H1 (cell line): ENCODE measurements around the gene APOL4. TPM values are rescaled to one million over a fixed set of nuclear protein-coding genes. Genes with fewer than 3 reads are reported as not detected.

Experiments
- CTCF ChIA-PET: fragments of 300-600 bp; sonication (Branson Sonifier 250); formaldehyde crosslinking; loops from one replicate; lab custom pipeline; 2021; ENCODE audit not compliant: partially characterized antibody; lab: Charles Lee
- POLR2A ChIA-PET: fragments of 300-600 bp; sonication (Branson Sonifier 250); formaldehyde crosslinking; loops from one replicate; lab custom pipeline; 2021; ENCODE audit warnings: inconsistent platforms; ENCODE audit not compliant: partially characterized antibody; lab: Charles Lee
- DNase-seq, 2 experiments: peaks; one replicate each; pipeline versions ENCODE4 v3.0.0 to v3.0.0-alpha.2; 2010 to 2022; ENCODE audit warnings: low spot score in 2 of 2, low read depth in 1 of 2, mixed read lengths in 1 of 2
- FAIRE-seq: peaks from 2 replicates; lab custom pipeline; 2011; peaks lifted over from hg19 to GRCh38; lab: Jason Lieb, UNC
- H2AFZ ChIP-seq: 2 replicates; pipeline ENCODE4 v1.8.1; 2012; ENCODE audit warnings: low read length, inconsistent platforms
- H2AK5ac ChIP-seq: 2 replicates; pipeline ENCODE4 v1.6.1; 2013; ENCODE audit warnings: low read depth, low read length
- H2BK120ac ChIP-seq: replicated peaks from 2 replicates; pipeline ENCODE3; 2013; ENCODE audit warnings: low read depth, low read length, inconsistent platforms
- H2BK12ac ChIP-seq: 2 replicates; pipeline ENCODE4 v1.6.1; 2013; ENCODE audit warnings: low read depth, low read length
- H2BK15ac ChIP-seq: 2 replicates; pipeline ENCODE4 v1.6.1; 2013; ENCODE audit warnings: low read length
- H2BK20ac ChIP-seq: 2 replicates; pipeline ENCODE4 v1.6.1; 2013; ENCODE audit warnings: low read length
- H2BK5ac ChIP-seq: 2 replicates; pipeline ENCODE4 v1.6.1; 2013; ENCODE audit warnings: low read depth, low read length
- H3K14ac ChIP-seq: 2 replicates; pipeline ENCODE4 v1.6.1; 2013; ENCODE audit warnings: inconsistent platforms; ENCODE audit not compliant: insufficient read length
- H3K18ac ChIP-seq: 2 replicates; pipeline ENCODE4 v1.6.1; 2013; ENCODE audit warnings: low read length; ENCODE audit errors: extremely low read depth
- H3K23ac ChIP-seq: 2 replicates; pipeline ENCODE4 v1.6.1; 2013; ENCODE audit warnings: inconsistent platforms; ENCODE audit not compliant: insufficient read length
- H3K23me2 ChIP-seq: 2 replicates; pipeline ENCODE4 v1.6.1; 2013; ENCODE audit warnings: low read depth, low read length
- H3K27ac ChIP-seq: 2 replicates; pipeline ENCODE4 v1.6.1; 2011; ENCODE audit warnings: low read depth, low read length, inconsistent platforms
- H3K27me3 ChIP-seq, 4 experiments: replicated peaks in 1 of 4; 1 replicate in 1 of 4; 2 replicates in 3 of 4; pipeline versions ENCODE4 v1.6.1 to v1.8.1; 2011 to 2013; ENCODE audit warnings: low read length in 3 of 4, mild to moderate bottlenecking in 3 of 4, inconsistent platforms in 2 of 4, mixed read lengths in 2 of 4, moderate library complexity in 1 of 4; ENCODE audit not compliant: control insufficient read depth in 3 of 4, insufficient read depth in 3 of 4; ENCODE audit errors: extremely low read depth in 1 of 4
- H3K36me3 ChIP-seq, 4 experiments: 2 replicates each; pipeline versions ENCODE4 v1.6.1 to v1.8.1; 2011 to 2013; ENCODE audit warnings: mild to moderate bottlenecking in 4 of 4, low read length in 3 of 4, moderate library complexity in 2 of 4, control low read depth in 1 of 4, inconsistent platforms in 1 of 4; ENCODE audit not compliant: insufficient read depth in 4 of 4, control insufficient read depth in 2 of 4
- H3K4ac ChIP-seq: replicated peaks from 2 replicates; pipeline ENCODE3; 2013; ENCODE audit warnings: low read length, low read depth, mixed read lengths, inconsistent platforms; ENCODE audit not compliant: insufficient read length
- H3K4me1 ChIP-seq, 4 experiments: replicated peaks in 1 of 4; 1 replicate in 1 of 4; 2 replicates in 3 of 4; pipeline versions ENCODE4 v1.6.1 to v1.8.1; 2011 to 2013; ENCODE audit warnings: low read length in 3 of 4, inconsistent platforms in 2 of 4, mixed read lengths in 1 of 4; ENCODE audit not compliant: insufficient read depth in 4 of 4, control insufficient read depth in 3 of 4
- H3K4me2 ChIP-seq, 2 experiments: 2 replicates each; pipeline versions ENCODE4 v1.6.1 to v1.8.1; 2011 to 2013; ENCODE audit warnings: low read depth in 2 of 2, low read length in 2 of 2, control low read depth in 1 of 2, inconsistent platforms in 1 of 2, mild to moderate bottlenecking in 1 of 2; ENCODE audit not compliant: insufficient read depth in 1 of 2
- H3K4me3 ChIP-seq, 4 experiments: fragments of 200-600, 300-600 bp in 1 of 4; sonication (generic), shearing (Covaris generic), sonication (Bioruptor Twin) in 1 of 4; 2 replicates each; pipeline versions ENCODE4 v1.5.1 to v1.8.1; 2011 to 2016; ENCODE audit warnings: low read length in 4 of 4, low read depth in 3 of 4, control low read depth in 2 of 4, inconsistent platforms in 2 of 4, mild to moderate bottlenecking in 2 of 4, mixed read lengths in 1 of 4, moderate library complexity in 1 of 4; ENCODE audit not compliant: insufficient read depth in 2 of 4; ENCODE audit errors: extremely low read depth in 1 of 4
- H3K56ac ChIP-seq: replicated peaks from 2 replicates; pipeline ENCODE3; 2013; ENCODE audit warnings: low read depth, mild to moderate bottlenecking, mixed read lengths, low read length, inconsistent platforms; ENCODE audit not compliant: insufficient read length
- H3K79me1 ChIP-seq: 2 replicates; pipeline ENCODE4 v1.6.1; 2013; ENCODE audit warnings: low read depth, low read length, control low read depth
- H3K79me2 ChIP-seq, 2 experiments: 2 replicates each; pipeline versions ENCODE4 v1.6.1 to v1.8.1; 2012 to 2013; ENCODE audit warnings: low read length in 2 of 2, mild to moderate bottlenecking in 2 of 2, inconsistent platforms in 1 of 2; ENCODE audit not compliant: insufficient read depth in 2 of 2, control insufficient read depth in 1 of 2
- H3K9ac ChIP-seq, 4 experiments: replicated peaks in 1 of 4; 1 replicate in 1 of 4; 2 replicates in 3 of 4; pipeline versions ENCODE4 v1.6.1 to v1.8.1; 2011 to 2013; ENCODE audit warnings: low read depth in 3 of 4, low read length in 3 of 4, control low read depth in 2 of 4, mild to moderate bottlenecking in 2 of 4, moderate library complexity in 2 of 4, inconsistent platforms in 1 of 4; ENCODE audit errors: extremely low read depth in 1 of 4
- H3K9me3 ChIP-seq, 2 experiments: 2 replicates each; pipeline versions ENCODE4 v1.6.1 to v1.8.1; 2012 to 2013; ENCODE audit warnings: mild to moderate bottlenecking in 2 of 2, moderate library complexity in 2 of 2, control low read depth in 1 of 2, inconsistent platforms in 1 of 2, low read depth in 1 of 2, low read length in 1 of 2, mixed read lengths in 1 of 2; ENCODE audit not compliant: insufficient read depth in 2 of 2
- H4K20me1 ChIP-seq, 2 experiments: replicated peaks in 1 of 2; 2 replicates each; pipeline versions ENCODE3 to v1.8.1; 2011 to 2013; ENCODE audit warnings: inconsistent platforms in 2 of 2, low read length in 2 of 2, mild to moderate bottlenecking in 1 of 2; ENCODE audit not compliant: insufficient read depth in 2 of 2, control insufficient read depth in 1 of 2
- H4K5ac ChIP-seq: 2 replicates; pipeline ENCODE4 v1.6.1; 2013; ENCODE audit warnings: low read length, low read depth, mixed read lengths, inconsistent platforms; ENCODE audit not compliant: insufficient read length
- H4K8ac ChIP-seq: 2 replicates; pipeline ENCODE4 v1.8.0; 2013; ENCODE audit warnings: mild to moderate bottlenecking, moderate library complexity, low read length, inconsistent platforms; ENCODE audit not compliant: insufficient read depth; ENCODE audit errors: extremely low read depth
- H4K91ac ChIP-seq: replicated peaks from 2 replicates; pipeline ENCODE3; 2013; ENCODE audit warnings: low read length, mixed read lengths, inconsistent platforms; ENCODE audit not compliant: insufficient read length
- CTCF ChIP-seq, 3 experiments: IDR thresholded peaks; 1 replicate in 2 of 3; 2 replicates in 1 of 3; pipeline versions ENCODE4 v1.5.1 to v1.6.1; 2011; ENCODE audit warnings: low read length in 3 of 3, mild to moderate bottlenecking in 3 of 3, inconsistent platforms in 2 of 3, low read depth in 1 of 3, moderate library complexity in 1 of 3; ENCODE audit not compliant: insufficient read depth in 1 of 3; ENCODE audit errors: control extremely low read depth in 1 of 3
- SRF ChIP-seq: IDR thresholded peaks from 2 replicates; pipeline ENCODE4 v1.6.1; 2011; ENCODE audit warnings: mild to moderate bottlenecking, low read depth, low read length, moderate library complexity
- TCF12 ChIP-seq: IDR thresholded peaks from 2 replicates; pipeline ENCODE4 v1.6.1; 2011; ENCODE audit warnings: low read depth, mild to moderate bottlenecking, low read length
- WGBS, 2 experiments: shearing (Covaris generic) in 1 of 2; methylation state at CpG; one replicate each; pipeline versions ENCODE4 v1.1.6 to v1.1.7; 2013 to 2015; ENCODE audit warnings: low lambda C conversion rate in 2 of 2, mixed read lengths in 2 of 2, inconsistent platforms in 1 of 2, low coverage in 1 of 2, missing lambda C conversion rate in 1 of 2; ENCODE audit not compliant: insufficient replicate concordance in 2 of 2, insufficient coverage in 1 of 2, insufficient read length in 1 of 2; ENCODE audit errors: extremely low coverage in 1 of 2, missing lambda C conversion rate in 1 of 2; 5-methylcytosine and 5-hydroxymethylcytosine counted together
- polyA plus RNA-seq, 7 experiments: library from polyadenylated mRNA; depleted of rRNA in 3 of 7; stranded (reverse) in 5 of 7; unstranded in 2 of 7; fragments of >200 nt in 5 of 7; fragments of 200-250 nt in 2 of 7; gene quantifications; 1 replicate in 5 of 7; 2 replicates in 1 of 7; 4 replicates in 1 of 7; pipeline versions ENCODE4 v1.2.1 to v1.2.3, GENCODE V29; 2011 to 2013; ENCODE audit warnings: missing spikeins in 2 of 7, mixed read lengths in 2 of 7
- total RNA-seq: library from RNA; stranded (reverse); fragmentation: NEBNext Ultra II Directional; extraction: Animal tissue kit (Norgen Biotek cat#: 25700); gene quantifications from 2 replicates; pipeline ENCODE4 v1.2.1, GENCODE V29; 2021

APOL4 gene
- total and polyA plus RNA-seq, 2 of the 8 experiments (the other 6 are each of a cell fraction or from before 2014, with no cell fraction given): 0.02 TPM; not detected in 1

- no peak overlapping the region for H3K56ac ChIP-seq
- ChIA-PET POLR2A (interaction anchor here (0.7 kb wide), 1 partner anchor 29 kb away, joined by 3 read pairs; no protein-coding TSS in a partner anchor), CTCF (interaction anchor here (1.0 to 1.6 kb wide), 3 partner anchors 29 to 254 kb away, joined by 3 to 7 read pairs (median 4); no protein-coding TSS in a partner anchor)
- no peak overlapping the region for H2BK12ac ChIP-seq
- H3K23ac ChIP-seq: no peak overlapping the region
- H3K18ac ChIP-seq: no peak overlapping the region
- no peak overlapping the region for H2AK5ac ChIP-seq
- H3K79me1 ChIP-seq: no peaks in the 10 kb centered on the region
- no peak overlapping the region; the same call in 1 of the 2 replicates for H3K27ac ChIP-seq
- no peaks in the 10 kb centered on the region for H3K9me3 ChIP-seq
- no peak overlapping the region for H2BK120ac ChIP-seq
- no peak overlapping the region for H2BK15ac ChIP-seq
- 83% methylated on average over 12 of the region's 13 CpGs; no CpG with 5 or more reads in 1 of the 2 experiments for WGBS, 2 experiments
- TF ChIP-seq CTCF (IDR thresholded peaks at IDR 0.05; ENCODE audit: control extremely low read depth in 1 of 3, insufficient read depth in 1 of 3, low read depth in 1 of 3, low read length in 3 of 3): no peak
- TF ChIP-seq TCF12: no peak
- TF ChIP-seq SRF: no peak
- TF ChIP-seq, all 59 proteins: peak for 0
- Histone ChIP-seq H4K91ac (no peak overlapping the region), H4K20me1 (no peaks in the 10 kb centered on the region), H2AFZ (no peak overlapping the region), H3K9ac (no peak overlapping the region), H3K4me1 (peaks cover 0 to 3% (median 0%) of the 10 kb centered on the region in 4 experiments; a peak in 1 of 7 replicates), H3K27me3 (no peaks in the 10 kb centered on the region), H3K14ac (no peak overlapping the region), H3K36me3 (peaks cover 0 to 3% (median 0%) of the 10 kb centered on the region in 4 experiments; a peak in 3 of 8 replicates), H3K23me2 (no peaks in the 10 kb centered on the region; the same call in 1 of the 2 replicates), H3K79me2 (no peaks in the 10 kb centered on the region), H3K4me2 (no peak overlapping the region), H2BK20ac (no peak overlapping the region), H4K5ac (no peak overlapping the region), H4K8ac (no peak overlapping the region), H3K4ac (no peak overlapping the region), H3K4me3 (no peak overlapping the region), H2BK5ac (no peak overlapping the region)
- no peak for FAIRE-seq
- no peak for DNase-seq
Observed at GRCh38 chr22:36232715-36233401, 31.2 kb upstream of the APOL4 start.
